MCF 10A (cell line): ENCODE measurements around the gene LAMTOR1. TPM values are rescaled to one million over a fixed set of nuclear protein-coding genes. Genes with fewer than 3 reads are reported as not detected.

ENCODE experiments used
- BruUV-seq: library from RNA; stranded (reverse); fragments of 400-500 nt; replicated peaks from 2 replicates; lab custom pipeline; 2021; lab: Mats Ljungman, UMichigan
- CTCF ChIA-PET: fragments of 300-600 bp; sonication (Branson Sonifier 250); formaldehyde crosslinking; extraction: SDS; loops from one replicate; lab custom pipeline; 2021; ENCODE audit warnings: antibody characterized with exemption, inconsistent platforms; lab: Yijun Ruan, JAX
- POLR2A ChIA-PET: fragments of 300-600, 350-650 bp; sonication (Branson Sonifier 250); formaldehyde crosslinking; extraction: SDS; loops from one replicate; lab custom pipeline; 2020; ENCODE audit warnings: antibody characterized with exemption, inconsistent platforms; lab: Yijun Ruan, JAX
- DNase-seq: peaks from one replicate; pipeline ENCODE4 v3.0.0-alpha.2; 2018; ENCODE audit not compliant: unreplicated experiment
- H3K27ac Mint-ChIP-seq: one replicate; pipeline ENCODE4 v1.8.0; 2022; ENCODE audit warnings: mild to moderate bottlenecking, low read depth, mixed read lengths; ENCODE audit not compliant: unreplicated experiment
- H3K27me3 Mint-ChIP-seq: one replicate; pipeline ENCODE4 v1.8.0; 2022; ENCODE audit warnings: mixed read lengths; ENCODE audit not compliant: insufficient read depth, unreplicated experiment
- H3K36me3 Mint-ChIP-seq: one replicate; pipeline ENCODE4 v1.8.0; 2022; ENCODE audit warnings: mild to moderate bottlenecking, moderate library complexity, mixed read lengths; ENCODE audit not compliant: insufficient read depth, unreplicated experiment
- H3K4me1 Mint-ChIP-seq: one replicate; pipeline ENCODE4 v1.8.0; 2022; ENCODE audit warnings: mixed read lengths; ENCODE audit not compliant: insufficient read depth, unreplicated experiment
- H3K4me3 Mint-ChIP-seq: one replicate; pipeline ENCODE4 v1.8.0; 2022; ENCODE audit warnings: mild to moderate bottlenecking, moderate library complexity, mixed read lengths; ENCODE audit not compliant: unreplicated experiment
- H3K9me3 Mint-ChIP-seq: one replicate; pipeline ENCODE4 v1.8.0; 2022; ENCODE audit warnings: mixed read lengths; ENCODE audit not compliant: unreplicated experiment
- intact Hi-C: fragments of 100-400 bp; cut with micrococcal nuclease; formaldehyde crosslinking; loops from 2 replicates; pipeline ENCODE4 v1.14.1; 2022
- total RNA-seq: library from RNA; stranded (reverse); gene quantifications from 2 replicates; pipeline ENCODE4 v1.2.3, GENCODE V29; 2022
- TF ChIP-seq, protein P1 (sequence below): fragments of 200-600 bp; IDR thresholded peaks from one replicate; pipeline ENCODE4 v1.8.0; 2022; ENCODE audit warnings: antibody characterized with exemption, mild to moderate bottlenecking; ENCODE audit not compliant: unreplicated experiment

LAMTOR1 gene
- total RNA-seq, 1 experiment from 2014 or later = 76.9 TPM

DNA sequence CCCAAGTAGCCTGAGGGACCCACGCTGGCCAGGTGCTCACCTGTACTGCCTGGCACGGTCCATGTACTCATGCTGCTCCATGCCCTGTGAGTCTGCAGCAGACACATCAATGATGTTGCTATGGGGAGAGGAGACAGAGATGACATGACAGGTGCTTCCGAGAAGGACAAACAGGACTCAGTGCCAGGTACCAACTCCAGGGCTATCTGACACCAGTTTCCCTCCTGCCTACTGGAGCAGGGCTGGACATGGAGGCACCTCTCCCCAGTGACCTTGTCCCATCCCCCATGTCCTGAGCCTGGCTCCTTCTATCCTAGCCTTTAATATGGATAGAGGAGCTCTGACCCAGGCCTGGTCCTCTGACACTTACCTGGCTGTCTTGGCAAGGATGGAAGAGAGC, 4.4 kb downstream of the LAMTOR1 start:
- POLR2A ChIA-PET = interaction anchor here (1.6 to 6.7 kb wide), 4 partner anchors 13 to 81 kb away, joined by 3 to 42 read pairs (median 22); no protein-coding TSS in a partner anchor
- H3K36me3 Mint-ChIP-seq = peaks cover 62% of the 10 kb centered on the region
- TF ChIP-seq, protein P1, sequence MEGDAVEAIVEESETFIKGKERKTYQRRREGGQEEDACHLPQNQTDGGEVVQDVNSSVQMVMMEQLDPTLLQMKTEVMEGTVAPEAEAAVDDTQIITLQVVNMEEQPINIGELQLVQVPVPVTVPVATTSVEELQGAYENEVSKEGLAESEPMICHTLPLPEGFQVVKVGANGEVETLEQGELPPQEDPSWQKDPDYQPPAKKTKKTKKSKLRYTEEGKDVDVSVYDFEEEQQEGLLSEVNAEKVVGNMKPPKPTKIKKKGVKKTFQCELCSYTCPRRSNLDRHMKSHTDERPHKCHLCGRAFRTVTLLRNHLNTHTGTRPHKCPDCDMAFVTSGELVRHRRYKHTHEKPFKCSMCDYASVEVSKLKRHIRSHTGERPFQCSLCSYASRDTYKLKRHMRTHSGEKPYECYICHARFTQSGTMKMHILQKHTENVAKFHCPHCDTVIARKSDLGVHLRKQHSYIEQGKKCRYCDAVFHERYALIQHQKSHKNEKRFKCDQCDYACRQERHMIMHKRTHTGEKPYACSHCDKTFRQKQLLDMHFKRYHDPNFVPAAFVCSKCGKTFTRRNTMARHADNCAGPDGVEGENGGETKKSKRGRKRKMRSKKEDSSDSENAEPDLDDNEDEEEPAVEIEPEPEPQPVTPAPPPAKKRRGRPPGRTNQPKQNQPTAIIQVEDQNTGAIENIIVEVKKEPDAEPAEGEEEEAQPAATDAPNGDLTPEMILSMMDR = no peak
- DNase-seq = no peak
- CTCF ChIA-PET = interaction anchor here (0.6 to 6.3 kb wide), 6 partner anchors 8 to 136 kb away, joined by 3 to 47 read pairs (median 11); no protein-coding TSS in a partner anchor
- H3K9me3 Mint-ChIP-seq = no peaks in the 10 kb centered on the region
- H3K27ac Mint-ChIP-seq = no peak overlapping the region
- no peaks in the 10 kb centered on the region for H3K27me3 Mint-ChIP-seq
- BruUV-seq = no TSS peak
- peaks cover 36% of the 10 kb centered on the region for H3K4me1 Mint-ChIP-seq
- intact Hi-C loops = no loop called here
- no peak overlapping the region for H3K4me3 Mint-ChIP-seq

DNA sequence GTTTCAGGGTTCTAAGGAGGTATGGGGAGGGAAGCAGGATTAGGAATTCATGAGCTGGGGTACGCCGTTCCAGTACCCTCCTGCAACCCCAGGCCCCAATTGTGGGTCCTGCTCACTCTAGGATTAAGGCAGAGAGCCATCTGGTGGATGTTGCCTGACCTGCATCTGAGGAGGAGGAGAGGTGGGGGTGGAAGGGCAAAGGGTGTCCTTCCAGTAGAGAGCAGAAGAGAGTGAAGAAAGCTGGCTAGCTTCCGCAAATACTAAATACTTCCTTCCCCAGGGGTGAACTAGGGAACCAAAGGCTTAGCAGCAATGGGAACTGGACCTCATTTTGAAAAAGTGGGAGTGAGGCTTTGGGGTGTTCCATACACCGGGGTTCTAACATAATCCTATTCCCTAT, 11.8 kb downstream of the LAMTOR1 start:
- no TSS peak for BruUV-seq
- DNase-seq = peak; percentile 69
- Mint-ChIP-seq H3K27me3 (no peaks in the 10 kb centered on the region), H3K4me3 (no peak overlapping the region), H3K36me3 (peaks cover 18% of the 10 kb centered on the region), H3K4me1 (no peaks in the 10 kb centered on the region), H3K27ac (peak overlapping the region; percentile 70), H3K9me3 (no peaks in the 10 kb centered on the region)
- intact Hi-C loops = loop anchor here (1.0 kb wide), 3 partner anchors 66 to 340 kb away; no protein-coding TSS in a partner anchor
- ChIA-PET CTCF (interaction anchor here (0.6 to 8.8 kb wide), 38 partner anchors 9 to 341 kb away, joined by 3 to 155 read pairs (median 7); partner anchors contain the start of gene LAMTOR1), POLR2A (interaction anchor here (0.7 to 4.5 kb wide), 11 partner anchors 10 to 69 kb away, joined by 3 to 29 read pairs (median 5); partner anchors contain the start of gene LAMTOR1)
- TF ChIP-seq, protein P1 = peak; percentile 77

DNA sequence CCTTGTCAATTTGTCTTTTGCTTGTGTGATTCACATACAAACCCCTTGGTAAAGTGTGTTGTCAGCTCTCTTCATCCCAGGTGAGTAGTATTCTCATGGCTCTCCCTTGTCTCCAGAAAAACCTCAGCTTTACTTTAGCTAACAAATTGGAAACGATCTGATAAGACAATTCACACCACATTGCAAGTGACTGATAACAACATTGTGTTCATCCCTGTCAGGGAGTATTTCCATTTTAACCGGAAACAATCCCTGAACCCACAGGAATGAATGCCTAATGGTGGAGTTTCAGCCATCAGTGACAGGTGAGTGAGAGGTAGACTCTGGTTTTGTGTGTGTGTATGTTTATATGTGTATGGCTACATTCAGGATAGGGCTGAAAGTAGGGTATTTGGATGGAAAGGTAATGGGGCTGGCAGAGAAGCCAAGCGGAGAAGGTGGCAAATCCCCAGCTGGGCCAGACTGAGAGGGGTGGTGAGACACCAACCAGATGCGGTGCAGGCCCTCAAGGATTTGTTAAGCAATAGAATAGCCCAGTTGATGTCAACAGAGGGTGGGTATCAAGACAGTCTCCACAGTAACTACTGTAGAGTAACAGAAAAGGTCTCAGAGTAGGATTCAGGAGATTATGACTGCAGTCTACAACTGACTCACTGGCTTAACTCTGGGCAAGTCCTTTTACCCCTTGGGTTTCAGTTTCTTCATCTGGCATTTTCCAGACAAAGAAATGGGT, 14.9 kb downstream of the LAMTOR1 start:
- H3K9me3 Mint-ChIP-seq = no peaks in the 10 kb centered on the region
- TF ChIP-seq, protein P1 = no peak
- no peak overlapping the region for H3K27ac Mint-ChIP-seq
- H3K4me1 Mint-ChIP-seq = peaks cover 8% of the 10 kb centered on the region
- POLR2A ChIA-PET = interaction anchor here (5.2 kb wide), 1 partner anchor 11 kb away, joined by 42 read pairs; no protein-coding TSS in a partner anchor
- peaks cover 7% of the 10 kb centered on the region for H3K36me3 Mint-ChIP-seq
- H3K27me3 Mint-ChIP-seq = no peaks in the 10 kb centered on the region
- intact Hi-C loops = no loop called here
- no peak overlapping the region for H3K4me3 Mint-ChIP-seq
- CTCF ChIA-PET = interaction anchor here (0.5 to 5.6 kb wide), 6 partner anchors 40 to 1098 kb away, joined by 3 to 45 read pairs (median 4); no protein-coding TSS in a partner anchor
- BruUV-seq = no TSS peak
- no peak for DNase-seq

DNA sequence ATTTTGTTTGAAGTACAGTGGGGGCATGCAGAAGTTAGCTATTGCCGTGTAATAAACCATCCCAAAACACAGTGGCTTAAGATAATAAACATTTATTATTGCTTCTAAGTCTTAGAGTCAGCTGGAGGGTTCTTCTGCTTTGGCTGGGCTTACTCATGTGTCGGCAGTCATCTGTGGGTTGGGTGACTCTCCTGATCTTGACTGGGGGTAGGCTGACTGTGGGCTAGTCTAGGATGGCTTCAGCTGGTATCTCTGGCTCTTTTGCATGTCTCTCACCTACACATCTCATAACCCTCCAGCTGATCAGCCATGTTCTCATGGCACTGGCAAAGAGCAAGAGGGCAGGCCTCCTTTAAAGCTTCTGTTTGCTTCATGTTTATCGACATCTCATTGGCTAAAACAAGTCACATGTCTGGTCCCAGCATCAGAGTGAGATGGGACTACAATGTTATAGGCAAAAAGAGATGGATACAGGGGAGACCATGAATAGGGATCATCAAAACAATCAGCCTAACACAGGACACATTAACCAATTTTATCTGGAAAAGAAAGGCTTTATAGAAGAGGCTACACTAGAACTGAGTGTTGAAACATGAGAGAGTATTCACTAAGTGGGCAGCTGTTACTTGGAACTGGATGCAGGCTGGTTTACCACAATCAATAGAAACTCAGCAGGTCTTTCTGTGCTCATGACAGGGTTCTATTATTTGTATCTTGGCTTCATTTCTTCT, 17.3 kb downstream of the LAMTOR1 start:
- intact Hi-C loops = no loop called here
- TF ChIP-seq, protein P1 = no peak
- ChIA-PET POLR2A (interaction anchor here (0.6 to 5.2 kb wide), 11 partner anchors 9 to 274 kb away, joined by 3 to 42 read pairs (median 5); no protein-coding TSS in a partner anchor), CTCF (interaction anchor here (0.5 to 5.6 kb wide), 12 partner anchors 8 to 1125 kb away, joined by 3 to 45 read pairs (median 6); no protein-coding TSS in a partner anchor)
- Mint-ChIP-seq H3K4me3 (no peak overlapping the region), H3K27ac (no peak overlapping the region), H3K9me3 (no peaks in the 10 kb centered on the region), H3K27me3 (no peaks in the 10 kb centered on the region), H3K36me3 (peaks cover 13% of the 10 kb centered on the region), H3K4me1 (peaks cover 23% of the 10 kb centered on the region)
- no peak for DNase-seq
- BruUV-seq = no TSS peak
